ENCODE results near the gene ZW10.
"Not testable (repeated sequence)": the region's sequence is repeated elsewhere in the genome, so short reads cannot be mapped to it uniquely, and the experiment has no call there.

Gene ZW10

DNA sequence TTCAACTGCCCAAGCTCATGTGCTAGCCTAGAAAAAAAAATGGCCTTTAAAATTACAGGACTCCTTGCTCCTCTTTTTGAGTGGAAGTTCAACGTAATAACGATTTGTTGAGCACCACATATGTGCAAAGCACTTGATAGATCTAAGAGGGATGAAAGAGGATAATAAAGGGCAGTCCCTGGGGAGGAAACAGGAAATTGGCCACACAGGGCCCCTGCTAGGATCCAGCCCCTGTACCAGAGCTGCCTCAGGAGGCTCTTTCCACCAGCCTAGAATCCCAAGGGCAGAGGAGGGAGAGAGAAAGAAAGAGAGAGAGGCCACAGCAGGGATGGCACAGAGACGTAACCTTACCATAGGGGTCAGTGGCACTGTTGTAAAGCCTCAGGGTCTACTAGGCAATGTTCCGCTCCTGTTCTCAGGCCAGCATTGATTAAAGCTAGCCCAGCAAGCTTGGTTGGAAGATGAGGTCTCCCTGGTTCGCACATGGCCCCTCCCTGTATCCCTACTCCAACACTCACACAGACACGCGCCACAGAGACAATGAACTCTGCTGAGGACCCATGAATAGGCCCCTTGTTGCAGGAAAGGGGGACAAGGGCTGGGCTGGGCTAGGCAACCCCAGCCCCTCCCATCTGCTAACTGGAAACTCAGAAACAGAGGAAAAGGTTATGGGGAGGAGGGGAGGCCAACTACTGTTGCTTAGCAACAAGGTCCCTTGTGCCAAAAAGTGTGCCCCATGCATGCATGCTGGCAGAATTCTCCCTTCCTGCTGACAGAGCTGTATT is 67.4 kb downstream of the ZW10 start, which contains the start of gene TMPRSS5:
Gene TMPRSS5, minus strand, starts transcription at position 438 of the 785 bp plus-strand sequence. Its CDS starts 84 bp downstream, at position 354.
- TF ChIP-seq TARDBP (IDR thresholded peaks at IDR 0.05) (no peak), HDGF (IDR thresholded peaks at IDR 0.05; ENCODE audit: borderline replicate concordance) (no peak), FOXA1 (IDR thresholded peaks at IDR 0.05) (no peak), FOXM1 (IDR thresholded peaks at IDR 0.05; ENCODE audit: borderline replicate concordance) (no peak), NFRKB (IDR thresholded peaks at IDR 0.05) (no peak)
- ChIA-PET POLR2A (no interaction called here), CTCF (no interaction called here)
- no peak for DNase-seq (ENCODE audit: extremely low spot score)

- POLR2A ChIA-PET; CTCF ChIA-PET; DNase-seq (ENCODE audit: extremely low spot score): not testable (repeated sequence)
These were observed 69.9 kb downstream of the ZW10 start for GRCh38 chr11:113703551-113703950.

DNA sequence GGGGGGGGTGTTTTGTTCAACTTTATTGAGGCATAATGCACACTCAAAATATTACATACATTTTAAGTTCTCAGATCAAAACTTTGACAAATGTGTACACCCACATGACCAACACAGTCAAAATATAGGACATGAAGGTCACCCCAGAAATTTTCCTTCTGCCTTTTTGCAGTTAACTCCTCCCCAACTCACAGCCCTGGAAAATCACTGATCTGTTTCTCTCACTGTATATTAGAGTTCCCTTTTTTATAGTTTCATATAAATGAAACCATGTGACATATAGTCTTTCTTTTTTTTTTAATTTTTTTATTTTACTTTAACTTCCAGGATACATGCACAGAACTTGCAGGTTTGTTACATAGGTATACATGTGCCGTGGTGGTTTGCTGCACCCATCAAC is 72.0 kb downstream of the ZW10 start:
- DNase-seq (ENCODE audit: extremely low spot score), result no peak
- ChIA-PET CTCF (no interaction called here), POLR2A (no interaction called here)
- TF ChIP-seq LEF1 (IDR thresholded peaks at IDR 0.05; ENCODE audit: borderline replicate concordance) (no peak), FOXM1 (IDR thresholded peaks at IDR 0.05; ENCODE audit: borderline replicate concordance) (no peak), SUZ12 (IDR thresholded peaks at IDR 0.05) (no peak), CTBP1 (IDR thresholded peaks at IDR 0.05; ENCODE audit: borderline replicate concordance) (no peak)

GRCh38 chr11:113698515-113698914 is 75.0 kb downstream of the ZW10 start:
- CTCF ChIA-PET, result no interaction called here
- no peak for DNase-seq (ENCODE audit: extremely low spot score)
- TF ChIP-seq L3MBTL2 (conservative IDR thresholded peaks at IDR 0.05) (no peak), SP1 (IDR thresholded peaks at IDR 0.05) (no peak), FOXM1 (IDR thresholded peaks at IDR 0.05; ENCODE audit: borderline replicate concordance) (no peak), ELF4 (IDR thresholded peaks at IDR 0.05) (no peak), CTBP1 (IDR thresholded peaks at IDR 0.05; ENCODE audit: borderline replicate concordance) (no peak)
- POLR2A ChIA-PET, result no interaction called here

- POLR2A ChIA-PET, result no interaction called here
- CTCF ChIA-PET, result no interaction called here
- DNase-seq (ENCODE audit: extremely low spot score), result no peak
- TF ChIP-seq HDGF (IDR thresholded peaks at IDR 0.05; ENCODE audit: borderline replicate concordance), result no peak
These were observed 75.6 kb downstream of the ZW10 start for GRCh38 chr11:113697756-113698407.

GRCh38 chr11:113697111-113697510 is 76.4 kb downstream of the ZW10 start:
- CTCF ChIA-PET, result no interaction called here
- DNase-seq (ENCODE audit: extremely low spot score), result no peak
- no peak for TF ChIP-seq FOXK2 (IDR thresholded peaks at IDR 0.05)
- no peak for TF ChIP-seq SUZ12 (IDR thresholded peaks at IDR 0.05)
- TF ChIP-seq CTBP1 (IDR thresholded peaks at IDR 0.05; ENCODE audit: borderline replicate concordance), result no peak
- no peak for TF ChIP-seq BHLHE40 (IDR thresholded peaks at IDR 0.05; ENCODE audit: borderline replicate concordance)
- TF ChIP-seq LEF1 (IDR thresholded peaks at IDR 0.05; ENCODE audit: borderline replicate concordance), result no peak
- no peak for TF ChIP-seq FOXA1 (IDR thresholded peaks at IDR 0.05)
- TF ChIP-seq, protein P1, sequence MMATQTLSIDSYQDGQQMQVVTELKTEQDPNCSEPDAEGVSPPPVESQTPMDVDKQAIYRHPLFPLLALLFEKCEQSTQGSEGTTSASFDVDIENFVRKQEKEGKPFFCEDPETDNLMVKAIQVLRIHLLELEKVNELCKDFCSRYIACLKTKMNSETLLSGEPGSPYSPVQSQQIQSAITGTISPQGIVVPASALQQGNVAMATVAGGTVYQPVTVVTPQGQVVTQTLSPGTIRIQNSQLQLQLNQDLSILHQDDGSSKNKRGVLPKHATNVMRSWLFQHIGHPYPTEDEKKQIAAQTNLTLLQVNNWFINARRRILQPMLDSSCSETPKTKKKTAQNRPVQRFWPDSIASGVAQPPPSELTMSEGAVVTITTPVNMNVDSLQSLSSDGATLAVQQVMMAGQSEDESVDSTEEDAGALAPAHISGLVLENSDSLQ (IDR thresholded peaks at IDR 0.05), result no peak
- TF ChIP-seq ARNT (IDR thresholded peaks at IDR 0.05), result no peak
- TF ChIP-seq NFRKB (IDR thresholded peaks at IDR 0.05), result no peak
- TF ChIP-seq TARDBP (IDR thresholded peaks at IDR 0.05), result no peak
- POLR2A ChIA-PET, result no interaction called here

GRCh38 chr11:113695207-113695606 is 78.3 kb downstream of the ZW10 start:
- ChIA-PET POLR2A (no interaction called here), CTCF (no interaction called here)
- TF ChIP-seq HDGF (IDR thresholded peaks at IDR 0.05; ENCODE audit: borderline replicate concordance) (no peak), L3MBTL2 (conservative IDR thresholded peaks at IDR 0.05) (no peak), FOXK2 (IDR thresholded peaks at IDR 0.05) (no peak), TARDBP (IDR thresholded peaks at IDR 0.05) (no peak), ZNF384 (IDR thresholded peaks at IDR 0.05) (no peak)
- TF ChIP-seq, protein P1 (IDR thresholded peaks at IDR 0.05), result no peak
- DNase-seq (ENCODE audit: extremely low spot score), result no peak

DNA sequence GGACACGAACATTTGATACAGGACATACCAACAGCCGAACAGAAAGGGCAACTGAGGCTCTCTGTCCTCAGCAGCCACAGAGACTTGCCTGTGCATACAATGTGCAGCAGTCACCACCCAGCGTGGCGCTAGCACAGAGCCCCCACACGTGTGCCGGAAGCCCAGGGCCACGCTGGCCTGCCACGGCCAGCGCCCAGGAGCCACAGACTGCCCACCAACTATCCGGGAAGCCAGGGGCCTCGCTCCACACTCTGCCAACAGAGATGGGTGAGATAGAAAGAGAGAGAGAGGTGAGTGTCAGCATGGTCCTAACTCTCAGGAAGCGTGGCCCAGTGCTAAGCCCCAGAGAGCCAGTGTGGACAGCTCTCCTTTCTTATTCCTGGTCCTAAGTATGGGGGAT is 79.1 kb downstream of the ZW10 start:
- POLR2A ChIA-PET, result no interaction called here
- TF ChIP-seq FOXK2 (IDR thresholded peaks at IDR 0.05) (no peak), FOXA1 (IDR thresholded peaks at IDR 0.05) (no peak), HDGF (IDR thresholded peaks at IDR 0.05; ENCODE audit: borderline replicate concordance) (no peak), L3MBTL2 (conservative IDR thresholded peaks at IDR 0.05) (no peak), SUZ12 (IDR thresholded peaks at IDR 0.05) (no peak)
- DNase-seq (ENCODE audit: extremely low spot score), result no peak
- CTCF ChIA-PET, result no interaction called here
